Measurements from ENCODE around the gene FAM13C. TPM values are rescaled to one million over a fixed set of nuclear protein-coding genes. Genes with fewer than 3 reads are reported as not detected.

Gene FAM13C
- total and polyA plus RNA-seq, 2 of the 4 experiments (the other 2 are of a cell fraction): 1.6 to 2.9 TPM

DNA sequence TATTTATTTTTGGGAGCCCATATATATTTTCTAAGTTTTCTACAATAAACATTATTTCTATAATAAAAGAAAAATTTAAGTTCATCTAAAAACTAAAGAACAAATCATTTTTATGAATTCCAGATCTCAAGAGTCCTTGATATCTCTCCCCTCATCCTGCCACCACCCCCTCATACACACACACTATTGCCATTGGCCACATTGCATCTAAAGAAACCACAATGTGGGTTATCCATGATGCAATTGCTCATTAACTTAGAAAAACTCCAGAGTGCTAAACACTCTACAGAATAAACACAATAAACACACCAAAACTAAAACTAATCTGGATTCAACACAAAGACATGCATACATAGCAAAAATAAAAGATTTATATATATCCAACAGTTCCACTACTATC is 37.8 kb downstream of the FAM13C start:
- H2BK20ac ChIP-seq (ENCODE audit: low read depth, low read length): no peak overlapping the region
- H4K20me1 ChIP-seq (ENCODE audit: insufficient read depth, low read length): no peaks in the 10 kb centered on the region
- H3K4me2 ChIP-seq (ENCODE audit: low read depth, low read length): no peak overlapping the region
- H3K18ac ChIP-seq (ENCODE audit: low read depth, low read length): no peak overlapping the region
- DNase-seq (peak; percentile 6), ATAC-seq (ENCODE audit: low read depth) (no peak)
- H2AK9ac ChIP-seq (replicated peaks; ENCODE audit: low read depth, low read length, poor library complexity): no peak overlapping the region
- H2AFZ ChIP-seq (replicated peaks; ENCODE audit: low read length, poor library complexity): no peak overlapping the region
- dilution Hi-C loops (cut with HindIII; ENCODE audit: low sequenced_read_pairs, unreplicated experiment): no loop called here
- no peak overlapping the region for H3K56ac ChIP-seq (ENCODE audit: extremely low read depth, insufficient read depth, low read length)
- no peak overlapping the region for H3K27ac ChIP-seq (ENCODE audit: insufficient read depth, low read length)
- H3K9me3 ChIP-seq (ENCODE audit: control insufficient read depth, insufficient read depth, low read length): no peaks in the 10 kb centered on the region
- no peak for TF ChIP-seq FOS (IDR thresholded peaks at IDR 0.05; ENCODE audit: low read depth, low read length)
- TF ChIP-seq CHD1 (IDR thresholded peaks at IDR 0.05; ENCODE audit: low read depth, low read length): no peak
- no peak for TF ChIP-seq RCOR1 (IDR thresholded peaks at IDR 0.05; ENCODE audit: insufficient replicate concordance, low read length)
- TF ChIP-seq RFX5 (IDR thresholded peaks at IDR 0.05; ENCODE audit: low read depth, low read length): no peak
- TF ChIP-seq, protein P1, sequence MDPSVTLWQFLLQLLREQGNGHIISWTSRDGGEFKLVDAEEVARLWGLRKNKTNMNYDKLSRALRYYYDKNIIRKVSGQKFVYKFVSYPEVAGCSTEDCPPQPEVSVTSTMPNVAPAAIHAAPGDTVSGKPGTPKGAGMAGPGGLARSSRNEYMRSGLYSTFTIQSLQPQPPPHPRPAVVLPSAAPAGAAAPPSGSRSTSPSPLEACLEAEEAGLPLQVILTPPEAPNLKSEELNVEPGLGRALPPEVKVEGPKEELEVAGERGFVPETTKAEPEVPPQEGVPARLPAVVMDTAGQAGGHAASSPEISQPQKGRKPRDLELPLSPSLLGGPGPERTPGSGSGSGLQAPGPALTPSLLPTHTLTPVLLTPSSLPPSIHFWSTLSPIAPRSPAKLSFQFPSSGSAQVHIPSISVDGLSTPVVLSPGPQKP (IDR thresholded peaks at IDR 0.05; ENCODE audit: borderline replicate concordance, low read depth, low read length): no peak
- no peak for TF ChIP-seq RAD21 (IDR thresholded peaks at IDR 0.05; ENCODE audit: low read length)
- TF ChIP-seq POLR2A (IDR thresholded peaks at IDR 0.05; ENCODE audit: low read depth, low read length): no peak
- no peak for TF ChIP-seq MAZ (IDR thresholded peaks at IDR 0.05; ENCODE audit: borderline replicate concordance, low read depth, low read length)
- TF ChIP-seq SMC3 (IDR thresholded peaks at IDR 0.05; ENCODE audit: low read depth, low read length): no peak
- TF ChIP-seq BHLHE40 (IDR thresholded peaks at IDR 0.05; ENCODE audit: low read depth, low read length): no peak
- TF ChIP-seq MAFK (IDR thresholded peaks at IDR 0.05; ENCODE audit: low read depth, low read length): no peak
- TF ChIP-seq, protein P2, sequence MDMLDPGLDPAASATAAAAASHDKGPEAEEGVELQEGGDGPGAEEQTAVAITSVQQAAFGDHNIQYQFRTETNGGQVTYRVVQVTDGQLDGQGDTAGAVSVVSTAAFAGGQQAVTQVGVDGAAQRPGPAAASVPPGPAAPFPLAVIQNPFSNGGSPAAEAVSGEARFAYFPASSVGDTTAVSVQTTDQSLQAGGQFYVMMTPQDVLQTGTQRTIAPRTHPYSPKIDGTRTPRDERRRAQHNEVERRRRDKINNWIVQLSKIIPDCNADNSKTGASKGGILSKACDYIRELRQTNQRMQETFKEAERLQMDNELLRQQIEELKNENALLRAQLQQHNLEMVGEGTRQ (IDR thresholded peaks at IDR 0.05; ENCODE audit: low read depth, low read length): no peak
- TF ChIP-seq CEBPB (IDR thresholded peaks at IDR 0.05; ENCODE audit: low read depth, low read length): no peak
- TF ChIP-seq, protein P3, sequence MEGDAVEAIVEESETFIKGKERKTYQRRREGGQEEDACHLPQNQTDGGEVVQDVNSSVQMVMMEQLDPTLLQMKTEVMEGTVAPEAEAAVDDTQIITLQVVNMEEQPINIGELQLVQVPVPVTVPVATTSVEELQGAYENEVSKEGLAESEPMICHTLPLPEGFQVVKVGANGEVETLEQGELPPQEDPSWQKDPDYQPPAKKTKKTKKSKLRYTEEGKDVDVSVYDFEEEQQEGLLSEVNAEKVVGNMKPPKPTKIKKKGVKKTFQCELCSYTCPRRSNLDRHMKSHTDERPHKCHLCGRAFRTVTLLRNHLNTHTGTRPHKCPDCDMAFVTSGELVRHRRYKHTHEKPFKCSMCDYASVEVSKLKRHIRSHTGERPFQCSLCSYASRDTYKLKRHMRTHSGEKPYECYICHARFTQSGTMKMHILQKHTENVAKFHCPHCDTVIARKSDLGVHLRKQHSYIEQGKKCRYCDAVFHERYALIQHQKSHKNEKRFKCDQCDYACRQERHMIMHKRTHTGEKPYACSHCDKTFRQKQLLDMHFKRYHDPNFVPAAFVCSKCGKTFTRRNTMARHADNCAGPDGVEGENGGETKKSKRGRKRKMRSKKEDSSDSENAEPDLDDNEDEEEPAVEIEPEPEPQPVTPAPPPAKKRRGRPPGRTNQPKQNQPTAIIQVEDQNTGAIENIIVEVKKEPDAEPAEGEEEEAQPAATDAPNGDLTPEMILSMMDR (conservative IDR thresholded peaks at IDR 0.05; ENCODE audit: low read depth, low read length): no peak
- CTCF ChIA-PET: no interaction called here
- no peak overlapping the region for H3K9ac ChIP-seq (ENCODE audit: low read depth, low read length)
- no peak overlapping the region for H2BK120ac ChIP-seq (ENCODE audit: low read depth, low read length)
- H3K4ac ChIP-seq (ENCODE audit: low read depth, low read length): no peak overlapping the region
- no peak overlapping the region for H2BK5ac ChIP-seq (ENCODE audit: low read depth, low read length, poor library complexity, severe bottlenecking)
- H4K91ac ChIP-seq (ENCODE audit: insufficient read depth, low read depth, low read length): no peak overlapping the region
- peaks cover 8% of the 10 kb centered on the region for H3K4me1 ChIP-seq (ENCODE audit: control insufficient read depth, insufficient read depth, low read length)
- no peak overlapping the region for H3K23ac ChIP-seq (ENCODE audit: low read depth, low read length)
- no peak overlapping the region for H2AK5ac ChIP-seq (ENCODE audit: low read depth, low read length)
- peaks cover 5% of the 10 kb centered on the region; the same call in 1 of the 2 replicates for H3K9me1 ChIP-seq (ENCODE audit: insufficient read depth, low read length)
- no peak overlapping the region for H4K8ac ChIP-seq (ENCODE audit: low read depth in 2 of 2, low read length in 2 of 2)
- BruUV-seq (replicated peaks): no TSS peak
- no peaks in the 10 kb centered on the region for H3K79me1 ChIP-seq (ENCODE audit: low read depth in 1 of 2, low read length in 2 of 2)
- POLR2A ChIA-PET (ENCODE audit: unreplicated experiment): no interaction called here
- no peak overlapping the region for H3K4me3 ChIP-seq (ENCODE audit: insufficient read depth, low read depth, low read length)
- no peak overlapping the region for H3K14ac ChIP-seq (replicated peaks; ENCODE audit: low read depth, low read length)
- intact Hi-C loops (cut with micrococcal nuclease): no loop called here
- H4K5ac ChIP-seq (ENCODE audit: low read depth, low read length): no peak overlapping the region
- H2BK15ac ChIP-seq (ENCODE audit: low read depth, low read length): no peak overlapping the region
- in situ Hi-C loops (cut with MboI; ENCODE audit: low sequenced_read_pairs): no loop called here
- no peaks in the 10 kb centered on the region for H3K27me3 ChIP-seq (ENCODE audit: control insufficient read depth, insufficient read depth, low read length)
- H3K36me3 ChIP-seq (ENCODE audit: control insufficient read depth, insufficient read depth, low read length): no peaks in the 10 kb centered on the region
